CD4-positive, CD25-positive, alpha-beta regulatory T cell (primary cell): ENCODE data around the gene AHCY. TPM values are rescaled to one million over a fixed set of nuclear protein-coding genes. Genes with fewer than 3 reads are reported as not detected.
"Not testable (repeated sequence)": the region's sequence is repeated elsewhere in the genome, so short reads cannot be mapped to it uniquely, and the experiment has no call there.

Source experiments
- ATAC-seq, 2 donors: fragments of 150-1000 bp; cut with Tn5 transposase; one replicate each; pipeline ENCODE4 v1.10.0; 2021; ENCODE audit warnings: low read depth in 2 of 2, moderate number of reproducible peaks in 2 of 2, moderate library complexity in 1 of 2
- DNase-seq, 3 donors: peaks; one replicate each; pipeline versions ENCODE4 v3.0.0 to v3.0.0-alpha.2; 2012 to 2022; ENCODE audit warnings: mixed read lengths in 1 of 3
- H3K27ac ChIP-seq: one replicate; pipeline ENCODE4 v1.7.0; 2013; ENCODE audit warnings: mild to moderate bottlenecking, low read length; ENCODE audit not compliant: insufficient read depth, poor library complexity, severe bottlenecking
- H3K27me3 ChIP-seq: one replicate; pipeline ENCODE4 v1.7.0; 2013; ENCODE audit warnings: low read length; ENCODE audit not compliant: control insufficient read depth, insufficient read depth
- H3K36me3 ChIP-seq: one replicate; pipeline ENCODE4 v1.7.0; 2013; ENCODE audit warnings: mild to moderate bottlenecking, low read length, moderate library complexity; ENCODE audit not compliant: control insufficient read depth, insufficient read depth
- H3K4me1 ChIP-seq: 2 replicates; pipeline ENCODE4 v1.7.0; 2013; ENCODE audit warnings: mild to moderate bottlenecking, low read length; ENCODE audit not compliant: insufficient read depth, control insufficient read depth, poor library complexity, severe bottlenecking
- H3K4me3 ChIP-seq: one replicate; pipeline ENCODE4 v1.7.0; 2013; ENCODE audit warnings: low read depth, mild to moderate bottlenecking, low read length, moderate library complexity
- H3K9me3 ChIP-seq, 2 experiments: 1 replicate in 1 of 2; 2 replicates in 1 of 2; pipeline ENCODE4 v1.7.0; 2013; ENCODE audit warnings: low read length in 2 of 2, mild to moderate bottlenecking in 1 of 2, moderate library complexity in 1 of 2; ENCODE audit not compliant: control insufficient read depth in 2 of 2
- H3K27ac Mint-ChIP-seq, 3 donors: one replicate each; pipeline ENCODE4 v1.8.0; 2020 to 2022; ENCODE audit warnings: mild to moderate bottlenecking in 3 of 3, mixed read lengths in 3 of 3, moderate library complexity in 2 of 3
- H3K27me3 Mint-ChIP-seq: one replicate; pipeline ENCODE4 v1.8.0; 2022; ENCODE audit warnings: mild to moderate bottlenecking, mixed read lengths
- H3K36me3 Mint-ChIP-seq: one replicate; pipeline ENCODE4 v1.8.0; 2020; ENCODE audit warnings: mixed read lengths
- H3K4me1 Mint-ChIP-seq, 4 donors: one replicate each; pipeline ENCODE4 v1.8.0; 2020 to 2022; ENCODE audit warnings: mixed read lengths in 4 of 4, mild to moderate bottlenecking in 1 of 4
- H3K4me3 Mint-ChIP-seq, 4 donors: one replicate each; pipeline ENCODE4 v1.8.0; 2020 to 2022; ENCODE audit warnings: mild to moderate bottlenecking in 4 of 4, mixed read lengths in 4 of 4, moderate library complexity in 3 of 4
- H3K9me3 Mint-ChIP-seq, 7 donors: one replicate each; pipeline ENCODE4 v1.8.0; 2020 to 2022; ENCODE audit warnings: mixed read lengths in 7 of 7, mild to moderate bottlenecking in 3 of 7, moderate library complexity in 2 of 7
- polyA plus RNA-seq, 4 donors: library from polyadenylated mRNA; unstranded; fragments of 300-500 nt; fragmentation: Illumina TruSeq; gene quantifications; one replicate each; pipeline ENCODE4 v1.2.3, GENCODE V29; 2021
- total RNA-seq: library from RNA; stranded (reverse); gene quantifications from one replicate; pipeline ENCODE4 v1.2.3, GENCODE V29; 2022

AHCY gene
- total and polyA plus RNA-seq, 5 donors from 2014 or later: 15.4 to 30.4 (median 25.8) TPM

DNA sequence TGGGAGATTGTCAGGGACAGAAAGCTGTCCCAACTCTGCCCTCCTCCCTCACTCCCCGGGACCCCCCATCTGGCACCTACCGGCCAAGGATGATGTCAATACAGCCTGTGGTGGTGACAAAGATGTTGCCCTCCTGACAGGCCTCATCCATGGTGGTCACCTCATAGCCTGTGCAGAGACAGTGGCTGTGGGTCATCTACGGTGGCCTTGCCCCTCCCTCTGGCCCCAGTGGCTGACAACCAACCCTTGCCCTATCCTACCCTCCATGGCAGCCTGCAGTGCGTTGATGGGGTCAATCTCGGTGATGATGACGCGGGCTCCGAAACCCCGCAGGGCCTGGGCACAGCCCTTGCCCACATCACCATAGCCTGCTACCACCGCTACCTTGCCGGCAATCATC is 12.7 kb downstream of the AHCY start:
- H3K27ac ChIP-seq: no peak overlapping the region
- H3K9me3 Mint-ChIP-seq: no peaks in the 10 kb centered on the region
- H3K36me3 ChIP-seq: peaks cover 29% of the 10 kb centered on the region
- peaks cover 0 to 5% (median 0%) of the 10 kb centered on the region in 4 donors for H3K4me1 Mint-ChIP-seq
- DNase-seq (no peak), ATAC-seq (no peak)
- no peak overlapping the region for H3K4me3 ChIP-seq
- no peaks in the 10 kb centered on the region for H3K4me1 ChIP-seq
- H3K27me3 ChIP-seq: no peaks in the 10 kb centered on the region
- H3K36me3 Mint-ChIP-seq: peaks cover 42% of the 10 kb centered on the region
- peak overlapping the region in 2 of 3 donors; percentile 17 to 20 for H3K27ac Mint-ChIP-seq
- no peaks in the 10 kb centered on the region for H3K9me3 ChIP-seq
- no peaks in the 10 kb centered on the region for H3K27me3 Mint-ChIP-seq
- H3K4me3 Mint-ChIP-seq: no peak overlapping the region

- not testable (repeated sequence) for H3K27me3 ChIP-seq, ATAC-seq, H3K4me1 ChIP-seq, H3K27ac ChIP-seq, H3K4me1 Mint-ChIP-seq, H3K9me3 ChIP-seq, H3K9me3 Mint-ChIP-seq, DNase-seq, H3K4me3 Mint-ChIP-seq, H3K4me3 ChIP-seq, H3K27me3 Mint-ChIP-seq
- peaks cover 24% of the 10 kb centered on the region for H3K36me3 ChIP-seq
- Mint-ChIP-seq H3K27ac (peak overlapping the region in 1 of 3 donors; percentile 72), H3K36me3 (peaks cover 28% of the 10 kb centered on the region)
These were observed 15.7 kb downstream of the AHCY start for GRCh38 chr20:34287500-34287899.

DNA sequence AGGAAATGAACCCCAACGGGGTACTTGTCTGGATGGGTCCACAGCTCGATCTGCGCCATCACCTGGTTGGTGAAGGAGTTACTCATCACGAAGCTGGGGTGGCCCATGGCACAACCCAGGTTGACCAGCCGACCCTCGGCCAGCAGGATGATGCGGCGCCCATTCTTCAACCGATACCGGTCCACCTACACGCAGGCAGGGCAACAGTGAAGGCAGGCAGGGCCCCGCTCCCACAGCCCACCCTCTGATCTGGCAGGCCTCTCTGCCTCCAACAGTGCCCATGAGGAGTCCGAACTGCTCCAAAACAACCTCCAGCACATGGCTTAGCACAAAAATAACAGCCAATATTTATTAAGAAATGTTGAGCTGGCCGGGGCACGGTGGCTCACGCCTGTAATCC is 17.7 kb downstream of the AHCY start:
- Histone ChIP-seq H3K9me3 (no peaks in the 10 kb centered on the region), H3K4me3 (no peak overlapping the region), H3K27ac (no peak overlapping the region), H3K36me3 (peaks cover 19% of the 10 kb centered on the region), H3K4me1 (no peaks in the 10 kb centered on the region), H3K27me3 (no peaks in the 10 kb centered on the region)
- ATAC-seq (no peak), DNase-seq (no peak)
- Mint-ChIP-seq H3K9me3 (no peaks in the 10 kb centered on the region), H3K27ac (no peak overlapping the region), H3K36me3 (peaks cover 27% of the 10 kb centered on the region), H3K4me1 (no peaks in the 10 kb centered on the region), H3K27me3 (no peaks in the 10 kb centered on the region), H3K4me3 (no peak overlapping the region)

DNA sequence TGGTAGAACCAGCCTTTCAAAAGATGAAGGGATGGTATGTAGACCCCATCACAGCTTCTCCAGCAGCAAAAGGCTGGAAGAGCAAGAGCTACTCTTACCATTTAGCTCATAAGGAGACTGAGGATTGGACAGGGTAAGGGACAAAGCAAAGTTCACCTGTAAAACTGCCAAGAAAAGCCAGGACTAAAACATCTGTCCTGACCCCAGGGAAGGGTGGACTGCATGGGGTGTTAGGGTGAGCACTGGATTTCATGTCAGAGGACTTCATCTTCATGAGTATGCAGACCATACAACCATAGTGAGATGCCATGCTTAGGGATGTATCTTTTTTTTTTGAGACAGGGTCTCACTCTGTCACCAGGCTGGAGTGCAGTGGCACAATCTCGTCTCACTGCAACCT is 19.3 kb downstream of the AHCY start:
- Histone ChIP-seq H3K4me1 (no peaks in the 10 kb centered on the region), H3K4me3 (no peak overlapping the region), H3K9me3 (no peaks in the 10 kb centered on the region), H3K27ac (no peak overlapping the region), H3K27me3 (no peaks in the 10 kb centered on the region), H3K36me3 (peaks cover 12% of the 10 kb centered on the region)
- no peaks in the 10 kb centered on the region for H3K9me3 Mint-ChIP-seq
- H3K4me1 Mint-ChIP-seq: no peaks in the 10 kb centered on the region
- peaks cover 25% of the 10 kb centered on the region for H3K36me3 Mint-ChIP-seq
- DNase-seq (no peak), ATAC-seq (no peak)
- no peak overlapping the region for H3K27ac Mint-ChIP-seq
- no peaks in the 10 kb centered on the region for H3K27me3 Mint-ChIP-seq
- no peak overlapping the region for H3K4me3 Mint-ChIP-seq

- Mint-ChIP-seq H3K36me3 (peaks cover 34% of the 10 kb centered on the region), H3K9me3 (no peaks in the 10 kb centered on the region), H3K4me1 (no peaks in the 10 kb centered on the region), H3K4me3 (no peak overlapping the region), H3K27me3 (no peaks in the 10 kb centered on the region), H3K27ac (peak overlapping the region in 1 of 3 donors; percentile 15)
- Histone ChIP-seq H3K27me3 (no peaks in the 10 kb centered on the region), H3K4me3 (no peak overlapping the region), H3K36me3 (peaks cover 16% of the 10 kb centered on the region), H3K4me1 (no peaks in the 10 kb centered on the region), H3K9me3 (no peaks in the 10 kb centered on the region), H3K27ac (no peak overlapping the region)
- no peak for ATAC-seq
- no peak for DNase-seq
These were observed 21.1 kb downstream of the AHCY start for GRCh38 chr20:34282041-34282440.

GRCh38 chr20:34281177-34281576 is 22.0 kb downstream of the AHCY start:
- no peaks in the 10 kb centered on the region for H3K27me3 Mint-ChIP-seq
- ATAC-seq (no peak), DNase-seq (no peak)
- H3K36me3 Mint-ChIP-seq: peaks cover 31% of the 10 kb centered on the region
- Histone ChIP-seq H3K4me1 (no peaks in the 10 kb centered on the region), H3K4me3 (no peak overlapping the region), H3K9me3 (no peaks in the 10 kb centered on the region), H3K36me3 (peaks cover 16% of the 10 kb centered on the region), H3K27me3 (no peaks in the 10 kb centered on the region), H3K27ac (no peak overlapping the region)
- no peaks in the 10 kb centered on the region for H3K4me1 Mint-ChIP-seq
- peak overlapping the region in 1 of 3 donors; percentile 49 for H3K27ac Mint-ChIP-seq
- no peaks in the 10 kb centered on the region for H3K9me3 Mint-ChIP-seq
- no peak overlapping the region for H3K4me3 Mint-ChIP-seq

- H3K27ac ChIP-seq: no peak overlapping the region
- peaks cover 6% of the 10 kb centered on the region for H3K36me3 ChIP-seq
- ATAC-seq (no peak), DNase-seq (no peak)
- H3K9me3 ChIP-seq: no peaks in the 10 kb centered on the region
- no peak overlapping the region for H3K4me3 ChIP-seq
- Mint-ChIP-seq H3K27ac (no peak overlapping the region), H3K4me3 (no peak overlapping the region), H3K9me3 (no peaks in the 10 kb centered on the region), H3K4me1 (peaks cover 0 to 3% (median 0%) of the 10 kb centered on the region in 4 donors), H3K27me3 (no peaks in the 10 kb centered on the region), H3K36me3 (peaks cover 23% of the 10 kb centered on the region)
- no peaks in the 10 kb centered on the region for H3K4me1 ChIP-seq
- H3K27me3 ChIP-seq: no peaks in the 10 kb centered on the region
These were observed 28.5 kb downstream of the AHCY start for GRCh38 chr20:34274694-34275093.

GRCh38 chr20:34271956-34272355 is 31.2 kb downstream of the AHCY start:
- Histone ChIP-seq H3K36me3 (no peaks in the 10 kb centered on the region), H3K9me3 (no peaks in the 10 kb centered on the region), H3K27me3 (no peaks in the 10 kb centered on the region), H3K27ac (no peak overlapping the region), H3K4me1 (peaks cover 9% of the 10 kb centered on the region), H3K4me3 (no peak overlapping the region)
- DNase-seq (no peak), ATAC-seq (no peak)
- Mint-ChIP-seq H3K4me3 (no peak overlapping the region), H3K36me3 (peaks cover 17% of the 10 kb centered on the region), H3K27me3 (peaks cover 2% of the 10 kb centered on the region), H3K9me3 (no peaks in the 10 kb centered on the region), H3K4me1 (peaks cover 0 to 8% (median 4%) of the 10 kb centered on the region in 4 donors), H3K27ac (no peak overlapping the region)
